GM12801 (cell line): Measurements from ENCODE around the gene RASSF4.

ENCODE experiments used
- TF ChIP-seq, protein P1 (sequence below): IDR thresholded peaks from one replicate; pipeline ENCODE4 v1.5.1; 2011; ENCODE audit warnings: control low read depth; ENCODE audit not compliant: insufficient read length; ENCODE audit errors: extremely low read depth

Gene RASSF4

DNA sequence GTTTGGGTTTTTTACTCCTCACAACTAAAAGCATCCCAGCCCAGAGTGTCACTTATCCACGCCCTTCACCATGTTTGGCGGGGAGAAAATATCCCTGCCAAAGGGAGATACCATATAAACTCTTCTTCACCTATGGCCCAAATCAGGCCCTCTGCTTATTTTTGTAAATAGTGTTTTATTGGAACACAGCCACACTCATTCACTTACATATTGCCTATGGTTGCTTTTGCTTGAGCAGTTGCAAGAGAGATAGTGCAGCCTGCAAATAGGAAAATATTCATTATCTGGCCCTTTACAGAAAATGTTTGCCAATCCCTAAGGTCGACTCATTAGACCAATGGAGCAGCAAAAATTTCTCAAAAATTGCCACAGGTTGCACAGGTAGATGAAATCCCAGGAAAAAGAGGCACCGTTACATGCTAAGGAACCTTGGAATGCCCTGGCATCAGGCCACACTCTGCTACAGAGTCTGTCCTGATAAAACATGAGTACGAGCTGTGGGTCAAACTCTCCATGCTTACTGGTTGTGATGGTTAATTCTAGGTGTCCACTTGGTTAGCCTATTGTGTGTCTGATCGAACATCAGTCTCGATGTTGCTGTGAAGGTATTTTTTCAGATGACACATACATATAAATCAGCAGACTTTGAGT lies 7.9 kb upstream of the RASSF4 start:
- TF ChIP-seq, protein P1, sequence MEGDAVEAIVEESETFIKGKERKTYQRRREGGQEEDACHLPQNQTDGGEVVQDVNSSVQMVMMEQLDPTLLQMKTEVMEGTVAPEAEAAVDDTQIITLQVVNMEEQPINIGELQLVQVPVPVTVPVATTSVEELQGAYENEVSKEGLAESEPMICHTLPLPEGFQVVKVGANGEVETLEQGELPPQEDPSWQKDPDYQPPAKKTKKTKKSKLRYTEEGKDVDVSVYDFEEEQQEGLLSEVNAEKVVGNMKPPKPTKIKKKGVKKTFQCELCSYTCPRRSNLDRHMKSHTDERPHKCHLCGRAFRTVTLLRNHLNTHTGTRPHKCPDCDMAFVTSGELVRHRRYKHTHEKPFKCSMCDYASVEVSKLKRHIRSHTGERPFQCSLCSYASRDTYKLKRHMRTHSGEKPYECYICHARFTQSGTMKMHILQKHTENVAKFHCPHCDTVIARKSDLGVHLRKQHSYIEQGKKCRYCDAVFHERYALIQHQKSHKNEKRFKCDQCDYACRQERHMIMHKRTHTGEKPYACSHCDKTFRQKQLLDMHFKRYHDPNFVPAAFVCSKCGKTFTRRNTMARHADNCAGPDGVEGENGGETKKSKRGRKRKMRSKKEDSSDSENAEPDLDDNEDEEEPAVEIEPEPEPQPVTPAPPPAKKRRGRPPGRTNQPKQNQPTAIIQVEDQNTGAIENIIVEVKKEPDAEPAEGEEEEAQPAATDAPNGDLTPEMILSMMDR, result no peak

DNA sequence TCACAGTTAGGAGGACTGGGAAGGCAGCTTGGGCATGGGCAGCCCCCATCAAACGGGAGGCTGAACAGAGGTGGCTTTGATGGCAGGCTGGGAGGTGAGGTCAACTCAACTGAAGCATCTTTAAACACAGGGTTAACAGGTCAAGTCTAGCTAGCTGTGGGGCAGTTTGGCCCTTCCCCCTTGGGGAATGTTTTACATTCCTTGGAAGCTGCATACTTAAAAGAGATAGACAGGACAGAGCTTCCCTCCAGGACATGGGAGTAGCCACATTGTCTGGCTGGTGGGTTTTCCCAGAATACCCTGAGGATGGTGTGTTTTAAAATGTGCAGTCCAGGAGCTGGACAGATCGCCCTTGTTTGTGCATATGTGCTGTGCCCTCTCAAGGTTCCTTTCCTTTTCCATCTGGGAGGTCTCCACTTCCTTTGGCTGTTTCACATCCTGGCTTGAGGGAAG lies 6.8 kb upstream of the RASSF4 start:
- TF ChIP-seq, protein P1, result no peak

DNA sequence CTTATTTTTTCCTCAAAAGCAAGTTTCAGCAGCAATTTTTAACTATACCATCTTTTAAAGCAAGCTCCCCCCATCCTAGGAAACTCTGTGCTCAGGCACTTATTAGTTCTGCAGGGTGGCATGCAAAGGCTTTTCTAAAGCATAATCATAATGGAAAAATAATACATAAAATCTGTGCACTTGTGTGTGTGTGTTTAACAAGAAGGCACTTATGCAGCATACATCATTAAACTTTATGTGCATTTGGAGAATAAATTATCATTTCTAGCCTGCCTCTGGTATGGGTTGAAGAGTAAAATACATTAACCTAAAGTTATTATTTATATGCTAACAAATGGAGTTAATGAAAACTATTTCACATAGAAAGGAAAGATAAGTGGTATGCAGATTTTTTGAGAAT lies 5.6 kb upstream of the RASSF4 start:
- TF ChIP-seq, protein P1, result no peak

DNA sequence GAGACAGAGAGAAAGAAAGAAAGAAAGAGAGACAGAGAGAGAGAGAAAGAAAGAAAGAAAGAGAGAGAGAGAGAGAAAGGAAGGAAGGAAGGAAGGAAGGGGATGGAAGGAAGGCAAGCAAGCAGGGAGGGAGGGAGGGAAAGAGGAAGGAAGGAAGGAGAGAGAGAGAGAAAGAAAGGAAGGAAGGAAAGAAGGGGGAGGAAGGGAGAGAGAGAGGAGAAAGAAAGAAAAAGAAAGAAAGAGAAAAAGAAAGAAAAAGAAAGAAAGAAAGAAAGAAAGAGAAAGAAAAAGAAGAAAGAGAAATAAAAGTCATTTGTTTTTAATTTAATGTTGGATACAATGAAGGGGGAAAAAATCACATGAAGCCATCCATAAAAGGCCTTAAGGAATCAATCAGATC lies 4.6 kb upstream of the RASSF4 start:
- TF ChIP-seq, protein P1, result no peak

DNA sequence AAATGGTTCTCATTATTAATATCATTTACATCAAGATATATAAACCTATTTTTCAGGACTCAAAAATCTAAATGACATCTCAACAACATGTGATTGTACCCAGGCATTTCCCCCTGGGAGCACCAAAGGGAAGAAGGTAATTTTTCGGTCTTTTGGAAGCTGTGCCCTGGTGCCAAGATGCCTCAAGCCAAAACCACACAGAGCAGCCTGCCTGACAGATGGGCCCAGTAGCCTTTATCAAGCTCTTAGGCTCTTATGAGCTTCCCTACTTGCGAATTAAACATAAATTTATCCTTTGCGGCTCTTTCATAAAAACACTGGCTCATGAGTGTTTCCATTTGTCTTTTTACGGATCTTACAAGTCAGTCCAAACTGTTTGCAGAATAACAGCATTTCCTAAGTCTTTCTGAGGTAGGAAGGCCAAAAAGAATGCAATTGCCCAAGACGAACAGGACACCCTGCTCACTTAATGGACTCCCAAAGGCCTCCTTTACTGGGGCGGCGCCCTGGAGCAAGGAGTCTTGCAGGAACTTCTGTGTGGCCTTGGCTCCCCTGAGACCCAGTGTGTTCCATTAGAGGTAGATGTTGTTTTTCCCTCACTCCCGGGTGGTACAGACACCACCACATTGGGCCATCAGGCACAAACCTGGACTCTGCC lies 4.1 kb upstream of the RASSF4 start:
- TF ChIP-seq, protein P1, result no peak

DNA sequence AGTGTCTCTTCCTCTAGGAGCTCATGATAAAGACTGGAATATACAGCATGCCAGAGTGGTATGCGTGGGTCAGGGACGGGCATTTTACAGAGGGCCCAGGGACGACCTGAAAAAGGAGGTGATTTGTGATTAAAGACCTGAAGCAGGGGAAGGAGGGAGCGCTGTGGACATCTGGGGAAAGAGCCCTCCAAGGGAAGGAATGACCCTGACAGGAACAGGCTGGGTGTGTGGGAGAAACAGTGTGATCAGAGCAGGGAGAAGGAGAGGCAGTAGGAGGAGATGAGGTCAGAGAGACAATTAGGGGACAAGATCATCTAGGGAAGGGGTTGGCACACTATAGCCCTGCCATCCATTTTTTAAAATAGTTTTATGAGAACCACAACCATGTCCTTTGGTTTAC lies 3.4 kb upstream of the RASSF4 start:
- TF ChIP-seq, protein P1, result no peak

DNA sequence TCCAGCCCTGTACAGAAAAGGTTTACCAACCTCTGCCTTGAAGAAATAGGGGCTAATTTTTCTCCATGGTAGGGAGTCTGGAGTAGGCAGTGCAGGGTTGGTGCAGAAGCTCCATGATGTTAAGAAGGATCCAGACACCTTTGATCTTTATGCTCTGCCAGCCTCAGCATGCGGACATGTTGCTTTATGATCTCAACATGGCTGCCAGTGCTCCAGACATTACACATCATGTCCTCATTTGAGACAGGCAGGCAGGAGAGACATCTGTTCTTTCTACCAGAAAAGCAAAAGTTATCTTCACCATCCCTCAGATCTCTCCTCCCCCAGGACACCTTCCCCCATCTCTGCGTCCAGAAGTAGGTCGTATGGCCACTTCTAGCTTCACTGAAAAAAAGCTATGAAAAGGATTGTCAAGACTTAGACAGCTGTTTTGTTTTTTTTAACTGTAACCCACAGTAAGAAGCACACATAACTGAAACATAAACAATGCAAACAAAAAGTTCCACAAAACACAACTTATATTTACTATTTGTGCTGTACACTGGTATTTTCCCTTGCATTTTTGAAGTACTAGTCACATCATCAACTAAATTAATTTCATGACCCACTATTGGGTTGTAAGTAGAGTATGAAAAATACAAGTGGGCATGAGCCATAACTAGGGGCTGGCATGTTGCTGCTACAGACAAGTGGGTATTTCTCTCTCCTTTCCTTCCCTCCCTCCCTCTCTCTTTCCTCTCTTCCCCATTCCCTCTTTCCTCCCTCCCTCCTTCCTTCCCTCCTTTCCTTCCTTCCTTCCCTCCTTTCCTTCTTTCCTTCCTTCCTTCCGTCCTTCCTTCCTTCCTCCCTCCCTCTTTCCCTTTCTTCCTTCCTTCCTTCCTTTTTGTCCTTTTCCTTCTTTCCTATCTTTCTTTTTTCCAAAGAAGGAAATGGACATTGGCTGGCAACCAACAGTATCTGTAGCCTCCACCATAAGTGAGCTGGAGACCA lies 2.6 kb upstream of the RASSF4 start:
- TF ChIP-seq, protein P1, result no peak
